Karpas-422 (cell line): Measurements from ENCODE around the gene PER1. TPM values are rescaled to one million over a fixed set of nuclear protein-coding genes. Genes with fewer than 3 reads are reported as not detected.

Experiments used
- DNase-seq: peaks from one replicate; pipeline ENCODE4 v3.0.0-alpha.2; 2015
- H2AFZ ChIP-seq: fragments of 200-600 bp; sonication (generic); 2 replicates; pipeline ENCODE4 v1.6.1; 2014; ENCODE audit warnings: antibody characterized with exemption, low read length, mixed read lengths
- H3K27ac ChIP-seq: fragments of 200-600 bp; sonication (generic); 2 replicates; pipeline ENCODE4 v1.5.1; 2014; ENCODE audit warnings: mild to moderate bottlenecking, low read length, moderate library complexity
- H3K27me3 ChIP-seq: fragments of 200-600 bp; sonication (generic); 2 replicates; pipeline ENCODE4 v1.6.1; 2014; ENCODE audit warnings: low read length, mixed read lengths
- H3K36me3 ChIP-seq: fragments of 200-600 bp; sonication (generic); 2 replicates; pipeline ENCODE4 v1.6.1; 2014; ENCODE audit warnings: low read length, mixed read lengths; ENCODE audit not compliant: insufficient read depth
- H3K4me1 ChIP-seq: fragments of 200-600 bp; sonication (generic); 2 replicates; pipeline ENCODE4 v1.6.1; 2014; ENCODE audit warnings: mild to moderate bottlenecking, low read length, mixed read lengths
- H3K4me2 ChIP-seq: fragments of 200-600 bp; sonication (generic); 2 replicates; pipeline ENCODE4 v1.6.1; 2014; ENCODE audit warnings: low read length, low read depth, mild to moderate bottlenecking; ENCODE audit not compliant: poor library complexity, severe bottlenecking
- H3K4me3 ChIP-seq: fragments of 200-600 bp; sonication (generic); 2 replicates; pipeline ENCODE4 v1.5.1; 2014; ENCODE audit warnings: mild to moderate bottlenecking, antibody characterized with exemption, low read length, mixed read lengths
- H3K79me2 ChIP-seq: fragments of 200-600 bp; sonication (generic); 2 replicates; pipeline ENCODE4 v1.6.1; 2014; ENCODE audit warnings: mild to moderate bottlenecking, low read length, mixed read lengths
- H3K9ac ChIP-seq: fragments of 200-600 bp; sonication (generic); 2 replicates; pipeline ENCODE4 v1.6.0; 2014; ENCODE audit warnings: low read length
- H3K9me2 ChIP-seq: fragments of 200-600 bp; sonication (generic), shearing (Covaris generic); replicated peaks from 2 replicates; pipeline ENCODE4 v1.6.0; 2014; ENCODE audit warnings: mild to moderate bottlenecking, low read length, moderate library complexity; ENCODE audit not compliant: insufficient read depth
- H3K9me3 ChIP-seq: fragments of 300-700, 200-600 bp; sonication (generic); 2 replicates; pipeline ENCODE4 v1.6.1; 2014; ENCODE audit warnings: low read length, mixed read lengths
- H4K20me1 ChIP-seq: fragments of 200-600 bp; sonication (generic); 2 replicates; pipeline ENCODE4 v1.6.1; 2014; ENCODE audit warnings: mild to moderate bottlenecking, antibody characterized with exemption, low read length, low read depth; ENCODE audit not compliant: insufficient read depth
- total RNA-seq: library from RNA; depleted of rRNA; stranded (reverse); fragments of >200 nt; shearing (Covaris generic); gene quantifications from 2 replicates; pipeline ENCODE4 v1.2.3, GENCODE V29; 2014; ENCODE audit warnings: low replicate concordance; rRNA removed

PER1 gene
- total RNA-seq, 1 experiment from 2014 or later = 24.0 TPM

- H3K9ac ChIP-seq = no peak overlapping the region
- H3K27me3 ChIP-seq = no peaks in the 10 kb centered on the region
- no peak overlapping the region for H2AFZ ChIP-seq
- no peaks in the 10 kb centered on the region for H4K20me1 ChIP-seq
- H3K9me2 ChIP-seq = no peaks in the 10 kb centered on the region
- no peaks in the 10 kb centered on the region for H3K79me2 ChIP-seq
- no peaks in the 10 kb centered on the region for H3K9me3 ChIP-seq
- no peak for DNase-seq
- no peak overlapping the region for H3K27ac ChIP-seq
- no peak overlapping the region for H3K4me3 ChIP-seq
- peaks cover 4% of the 10 kb centered on the region for H3K4me1 ChIP-seq
- no peak overlapping the region for H3K4me2 ChIP-seq
- H3K36me3 ChIP-seq = no peaks in the 10 kb centered on the region
Measured at GRCh38 chr17:8096541-8096940, 55.7 kb downstream of the PER1 start.

GRCh38 chr17:8095361-8095760 lies 56.8 kb downstream of the PER1 start:
- Histone ChIP-seq H3K36me3 (no peaks in the 10 kb centered on the region), H3K9ac (no peak overlapping the region), H4K20me1 (no peaks in the 10 kb centered on the region), H3K4me3 (no peak overlapping the region), H3K4me1 (peaks cover 16% of the 10 kb centered on the region), H3K27me3 (no peaks in the 10 kb centered on the region), H3K27ac (no peak overlapping the region), H3K4me2 (no peak overlapping the region), H2AFZ (no peak overlapping the region), H3K79me2 (no peaks in the 10 kb centered on the region), H3K9me2 (no peaks in the 10 kb centered on the region), H3K9me3 (no peaks in the 10 kb centered on the region)
- DNase-seq = no peak

DNA sequence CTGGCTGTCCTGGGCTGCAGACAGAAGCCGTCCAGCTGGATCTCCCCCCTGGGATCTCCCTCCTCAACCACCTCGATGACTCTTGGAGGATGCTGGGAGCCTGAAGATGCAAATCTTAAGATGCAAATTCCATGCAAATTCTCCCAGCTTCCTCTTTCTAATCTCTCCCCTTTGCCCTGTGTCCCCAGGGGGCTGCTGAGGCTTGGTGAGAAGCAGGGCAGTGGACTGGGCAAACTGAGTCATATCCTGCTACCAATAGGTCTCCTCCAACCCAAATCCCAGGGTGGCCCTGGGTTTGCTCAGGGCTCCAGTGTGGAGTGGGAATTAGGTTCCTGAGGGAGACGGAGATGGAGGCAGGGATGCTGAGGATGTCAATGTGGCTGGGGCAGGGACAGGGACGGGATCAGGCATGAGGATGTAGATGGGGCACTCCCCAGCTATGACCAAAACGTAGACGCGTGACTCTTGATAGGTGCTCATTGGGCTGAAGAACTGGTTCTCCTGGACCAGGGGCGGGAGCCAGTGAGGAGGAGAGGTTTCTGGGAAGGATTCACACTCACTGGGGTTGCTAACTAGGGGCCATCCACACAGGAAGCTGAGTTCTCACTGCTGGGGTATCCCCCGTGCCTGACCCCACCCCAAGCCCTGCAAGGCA lies 61.0 kb downstream of the PER1 start:
- H3K36me3 ChIP-seq = no peaks in the 10 kb centered on the region
- H3K9me3 ChIP-seq = no peaks in the 10 kb centered on the region
- no peak overlapping the region for H3K27ac ChIP-seq
- H2AFZ ChIP-seq = peak overlapping the region; percentile 68; the same call in 1 of the 2 replicates
- peak overlapping the region; percentile 63 for H3K9ac ChIP-seq
- H3K27me3 ChIP-seq = no peaks in the 10 kb centered on the region
- peak overlapping the region; percentile 88 for H3K4me2 ChIP-seq
- H3K9me2 ChIP-seq = no peaks in the 10 kb centered on the region
- H3K4me3 ChIP-seq = peak overlapping the region; percentile 61; the same call in 1 of the 2 replicates
- H4K20me1 ChIP-seq = no peaks in the 10 kb centered on the region
- H3K79me2 ChIP-seq = no peaks in the 10 kb centered on the region
- H3K4me1 ChIP-seq = peaks cover 30% of the 10 kb centered on the region
- DNase-seq = peak; percentile 97

Other genes starting within 250 kb of the PER1 start
- 2.1 and 3.5 TPM in 2 replicates for gene RNF227, start 236.1 kb downstream of the PER1 start, total RNA-seq
- 5.6 and 10.0 TPM in 2 replicates for gene KCNAB3, start 222.5 kb downstream of the PER1 start, total RNA-seq
- gene TRAPPC1, start 220.5 kb downstream of the PER1 start, total RNA-seq = 54.4 and 60.8 TPM in 2 replicates
- 14.6 and 28.5 TPM in 2 replicates for gene CNTROB, start 220.2 kb downstream of the PER1 start, total RNA-seq
- not detected in 2 replicates for gene GUCY2D, start 149.8 kb downstream of the PER1 start, total RNA-seq
- not detected in 2 replicates for gene ALOX15B, start 113.3 kb downstream of the PER1 start, total RNA-seq
- gene ALOX12B, start 64.7 kb downstream of the PER1 start, total RNA-seq = 0.22 and 1.5 TPM in 2 replicates
- 0.18 TPM in 1 of 2 replicates, not detected in the other for gene ALOXE3, start 33.9 kb downstream of the PER1 start, total RNA-seq
- 0.37 and 2.1 TPM in 2 replicates for gene HES7, start 28.3 kb downstream of the PER1 start, total RNA-seq
- 24.5 and 47.7 TPM in 2 replicates for gene VAMP2, start 10.5 kb upstream of the PER1 start, total RNA-seq
- 70.7 and 134 TPM in 2 replicates for gene TMEM107, start 24.0 kb upstream of the PER1 start, total RNA-seq
- 10.3 and 34.4 TPM in 2 replicates for gene BORCS6, start 37.8 kb upstream of the PER1 start, total RNA-seq
- gene AURKB, start 58.2 kb upstream of the PER1 start, total RNA-seq = 71.0 and 82.4 TPM in 2 replicates
- 16.4 and 19.7 TPM in 2 replicates for gene CTC1, start 95.7 kb upstream of the PER1 start, total RNA-seq
- 39.9 and 129 TPM in 2 replicates for gene PFAS, start 96.9 kb upstream of the PER1 start, total RNA-seq
- 25.5 and 41.3 TPM in 2 replicates for gene RANGRF, start 136.3 kb upstream of the PER1 start, total RNA-seq
- gene SLC25A35, start 143.0 kb upstream of the PER1 start, total RNA-seq = 4.8 and 7.6 TPM in 2 replicates
- not detected in 2 replicates for gene ARHGEF15, start 157.8 kb upstream of the PER1 start, total RNA-seq
- not detected in 2 replicates for gene ODF4, start 187.4 kb upstream of the PER1 start, total RNA-seq
- 4,201 and 4,757 TPM in 2 replicates for gene RPL26, start 230.8 kb upstream of the PER1 start, total RNA-seq
- gene RNF222, start 245.4 kb upstream of the PER1 start, total RNA-seq = not detected in 2 replicates